Motor neuron (in vitro differentiated cells): ENCODE results near the gene ARID5B. TPM values are rescaled to one million over a fixed set of nuclear protein-coding genes. Genes with fewer than 3 reads are reported as not detected.

ENCODE experiments used
- ATAC-seq, 8 experiments: fragments of 200-7000 bp; cut with Tn5 transposase; replicated peaks in 6 of 8; 2 replicates each; pipeline ENCODE4 v1.8.0; 2021; ENCODE audit warnings: mild to moderate bottlenecking in 8 of 8, moderate library complexity in 8 of 8
- H3K27ac ChIP-seq, 2 donors: fragments of 250-450 bp; sonication (Bioruptor Pico); 2 replicates each; pipeline ENCODE4 v1.9.0; 2021; ENCODE audit warnings: antibody characterized with exemption in 2 of 2, mild to moderate bottlenecking in 2 of 2, moderate library complexity in 1 of 2
- H3K4me1 ChIP-seq, 2 donors: fragments of 250-450 bp; sonication (Bioruptor Pico); replicated peaks in 1 of 2; 2 replicates each; pipeline ENCODE4 v1.6.1; 2021; ENCODE audit warnings: antibody characterized with exemption in 2 of 2, mild to moderate bottlenecking in 2 of 2, moderate library complexity in 1 of 2
- H3K4me3 ChIP-seq, 5 donors: fragments of 250-450 bp; sonication (Bioruptor Pico); 2 replicates each; pipeline ENCODE4 v1.9.0; 2021; ENCODE audit warnings: antibody characterized with exemption in 5 of 5, mild to moderate bottlenecking in 5 of 5, moderate library complexity in 4 of 5
- WGBS, 10 experiments: fragments of 450-650 bp; shearing (Covaris generic); methylation state at CpG; one replicate each; pipeline ENCODE4 v1.0.0; 2022; 5-methylcytosine and 5-hydroxymethylcytosine counted together
- in situ Hi-C, 9 experiments: fragments of 400-800 bp; cut with MboI; loops; one replicate each; pipeline ENCODE4 v1.15.0; 2021; ENCODE audit warnings: low sequenced_read_pairs in 9 of 9, low pct_unique_long_range_greater_than_20kb in 2 of 9; ENCODE audit not compliant: unreplicated experiment in 9 of 9
- total RNA-seq, 8 experiments: library from RNA; unstranded; fragments of 300-600 nt; gene quantifications; 2 replicates each; pipeline versions ENCODE4 v1.2.3 to v1.2.4, GENCODE V29; 2022

The ARID5B gene
- total RNA-seq, 8 experiments from 2014 or later: 5.7 to 53.4 (median 14.7) TPM

- WGBS, 10 experiments: 33 to 100% (median 85%) methylated on average over 1 to 3 of the region's 3 CpGs
- Histone ChIP-seq H3K4me3 (no peak overlapping the region), H3K27ac (no peak overlapping the region), H3K4me1 (peaks cover 0 to 42% of the 10 kb centered on the region in 2 donors)
- peak in 3 of 8 experiments; percentile 12 to 50 (median 25) for ATAC-seq
- in situ Hi-C loops: no loop called here
Measured at GRCh38 chr10:62057359-62057758, 155.9 kb downstream of the ARID5B start.

GRCh38 chr10:62057850-62058249 lies 156.4 kb downstream of the ARID5B start:
- no peak for ATAC-seq
- peaks cover 0 to 42% of the 10 kb centered on the region in 2 donors for H3K4me1 ChIP-seq
- H3K4me3 ChIP-seq: no peak overlapping the region
- in situ Hi-C loops: no loop called here
- WGBS, 10 experiments: 21 to 100% (median 89%) methylated on average over 1 to 5 of the region's 5 CpGs
- H3K27ac ChIP-seq: no peak overlapping the region

GRCh38 chr10:62058476-62058875 lies 157.0 kb downstream of the ARID5B start:
- peaks cover 0 to 42% of the 10 kb centered on the region in 2 donors for H3K4me1 ChIP-seq
- no peak overlapping the region for H3K4me3 ChIP-seq
- no peak for ATAC-seq
- H3K27ac ChIP-seq: no peak overlapping the region
- 28 to 95% (median 63%) methylated on average over 1 to 2 of the region's 2 CpGs; no CpG with 5 or more reads in 2 of the 10 experiments for WGBS, 10 experiments
- in situ Hi-C loops: no loop called here

GRCh38 chr10:62058896-62059216 lies 157.4 kb downstream of the ARID5B start:
- in situ Hi-C loops: no loop called here
- Histone ChIP-seq H3K4me3 (no peak overlapping the region), H3K4me1 (peaks cover 0 to 42% of the 10 kb centered on the region in 2 donors), H3K27ac (no peak overlapping the region)
- WGBS, 10 experiments: 0 to 100% (median 93%) methylated on average over 1 of the region's 1 CpG; no CpG with 5 or more reads in 2 of the 10 experiments
- no peak for ATAC-seq

- WGBS, 10 experiments: 22 to 96% (median 84%) methylated on average over 1 to 4 of the region's 4 CpGs
- ATAC-seq: no peak
- in situ Hi-C loops: no loop called here
- Histone ChIP-seq H3K4me1 (peaks cover 0 to 42% of the 10 kb centered on the region in 2 donors), H3K4me3 (no peak overlapping the region), H3K27ac (no peak overlapping the region)
Measured at GRCh38 chr10:62059217-62059920, 157.9 kb downstream of the ARID5B start.

GRCh38 chr10:62062028-62062427 lies 160.5 kb downstream of the ARID5B start:
- in situ Hi-C loops: no loop called here
- ATAC-seq: no peak
- H3K27ac ChIP-seq: no peak overlapping the region
- WGBS, 10 experiments: 50 to 100% (median 88%) methylated on average over 1 of the region's 1 CpG; no CpG with 5 or more reads in 3 of the 10 experiments
- peaks cover 0 to 23% of the 10 kb centered on the region in 2 donors for H3K4me1 ChIP-seq
- no peak overlapping the region for H3K4me3 ChIP-seq

- Histone ChIP-seq H3K4me3 (no peak overlapping the region), H3K27ac (no peak overlapping the region), H3K4me1 (peaks cover 0 to 14% of the 10 kb centered on the region in 2 donors)
- ATAC-seq: no peak
- in situ Hi-C loops: no loop called here
- WGBS, 10 experiments: 29 to 100% (median 88%) methylated on average over 3 to 4 of the region's 4 CpGs
Measured at GRCh38 chr10:62062752-62063512, 161.4 kb downstream of the ARID5B start.

- WGBS, 10 experiments: 56 to 100% (median 93%) methylated on average over 1 to 3 of the region's 3 CpGs; no CpG with 5 or more reads in 3 of the 10 experiments
- no peak overlapping the region for H3K4me3 ChIP-seq
Measured at GRCh38 chr10:62063795-62064472, 162.4 kb downstream of the ARID5B start.

GRCh38 chr10:62067560-62067959 lies 166.1 kb downstream of the ARID5B start:
- Histone ChIP-seq H3K27ac (no peak overlapping the region), H3K4me3 (no peak overlapping the region), H3K4me1 (peaks cover 0 to 18% of the 10 kb centered on the region in 2 donors)
- no peak for ATAC-seq
- WGBS, 10 experiments: 100% methylated on average over 1 of the region's 1 CpG; no CpG with 5 or more reads in 6 of the 10 experiments
- in situ Hi-C loops: no loop called here

More at GRCh38 chr10:62063795-62064472, 162.4 kb downstream of the ARID5B start:
- Histone ChIP-seq H3K4me1 (peaks cover 0 to 4% of the 10 kb centered on the region in 2 donors), H3K27ac (no peak overlapping the region)
- peak in 2 of 8 experiments; percentile 43 to 63 for ATAC-seq
- in situ Hi-C loops: no loop called here

GRCh38 chr10:62068464-62068863 lies 167.0 kb downstream of the ARID5B start:
- H3K27ac ChIP-seq: no peak overlapping the region
- WGBS, 10 experiments: 51 to 100% (median 93%) methylated on average over 2 to 7 of the region's 7 CpGs
- ATAC-seq: no peak
- in situ Hi-C loops: no loop called here
- no peak overlapping the region for H3K4me3 ChIP-seq
- H3K4me1 ChIP-seq: peaks cover 3 to 24% of the 10 kb centered on the region in 2 donors

- Histone ChIP-seq H3K4me3 (no peak overlapping the region), H3K27ac (peak overlapping the region in 1 of 2 donors; percentile 33), H3K4me1 (peaks cover 3 to 32% of the 10 kb centered on the region in 2 donors)
- in situ Hi-C loops: no loop called here
- 86 to 100% (median 96%) methylated on average over 1 to 8 of the region's 8 CpGs for WGBS, 10 experiments
- peak in 1 of 8 experiments; percentile 16 for ATAC-seq
Measured at GRCh38 chr10:62069452-62070178, 168.1 kb downstream of the ARID5B start.

GRCh38 chr10:62071846-62072281 lies 170.4 kb downstream of the ARID5B start:
- WGBS, 10 experiments: 14 to 91% (median 67%) methylated on average over 1 to 6 of the region's 6 CpGs; no CpG with 5 or more reads in 1 of the 10 experiments
- no peak overlapping the region for H3K27ac ChIP-seq
- H3K4me3 ChIP-seq: no peak overlapping the region
- no peak for ATAC-seq
- in situ Hi-C loops: no loop called here
- H3K4me1 ChIP-seq: peaks cover 3 to 32% of the 10 kb centered on the region in 2 donors
